HG03039 (cell line): ENCODE measurements around the gene TNFAIP8.

ENCODE experiments used
- ATAC-seq: cut with Tn5 transposase; IDR thresholded peaks from one replicate; pipeline ENCODE4 v1.9.1; 2021; ENCODE audit warnings: mild to moderate bottlenecking, moderate library complexity; ENCODE audit not compliant: unreplicated experiment

Gene TNFAIP8

GRCh38 chr5:119328753-119329602 lies 26.8 kb upstream of the TNFAIP8 start:
- no peak for ATAC-seq

GRCh38 chr5:119329666-119330065 lies 26.2 kb upstream of the TNFAIP8 start:
- no peak for ATAC-seq

- ATAC-seq: no peak
These were observed 25.2 kb upstream of the TNFAIP8 start for GRCh38 chr5:119330367-119331183.

- ATAC-seq: no peak
These were observed 24.2 kb upstream of the TNFAIP8 start for GRCh38 chr5:119331566-119332095.

GRCh38 chr5:119332208-119332607 lies 23.6 kb upstream of the TNFAIP8 start:
- ATAC-seq: no peak

- ATAC-seq: peak; percentile 24
These were observed 22.8 kb upstream of the TNFAIP8 start for GRCh38 chr5:119332978-119333401.

GRCh38 chr5:119333421-119333851 lies 22.4 kb upstream of the TNFAIP8 start:
- peak; percentile 25 for ATAC-seq

GRCh38 chr5:119335261-119335677 lies 20.6 kb upstream of the TNFAIP8 start:
- ATAC-seq: no peak

- no peak for ATAC-seq
These were observed 19.6 kb upstream of the TNFAIP8 start for GRCh38 chr5:119336262-119336661.

- no peak for ATAC-seq
These were observed 18.8 kb upstream of the TNFAIP8 start for GRCh38 chr5:119336845-119337580.

- no peak for ATAC-seq
These were observed 17.4 kb upstream of the TNFAIP8 start for GRCh38 chr5:119338326-119338946.

GRCh38 chr5:119339344-119339743 lies 16.5 kb upstream of the TNFAIP8 start:
- ATAC-seq: no peak

- ATAC-seq: no peak
These were observed 15.9 kb upstream of the TNFAIP8 start for GRCh38 chr5:119339965-119340364.

GRCh38 chr5:119340597-119341218 lies 15.1 kb upstream of the TNFAIP8 start:
- peak; percentile 45 for ATAC-seq

- ATAC-seq: peak; percentile 47
These were observed 14.1 kb upstream of the TNFAIP8 start for GRCh38 chr5:119341452-119342349.

- no peak for ATAC-seq
These were observed 13.4 kb upstream of the TNFAIP8 start for GRCh38 chr5:119342406-119342805.

GRCh38 chr5:119343052-119343451 lies 12.8 kb upstream of the TNFAIP8 start:
- ATAC-seq: no peak

GRCh38 chr5:119343766-119344165 lies 12.1 kb upstream of the TNFAIP8 start:
- peak; percentile 22 for ATAC-seq

- ATAC-seq: no peak
These were observed 11.6 kb upstream of the TNFAIP8 start for GRCh38 chr5:119344231-119344630.
